ENCODE results near the gene RNF175. TPM values are rescaled to one million over a fixed set of nuclear protein-coding genes. Genes with fewer than 3 reads are reported as not detected.

The RNF175 gene
- total RNA-seq, 2 experiments from 2014 or later, result not detected

- ATAC-seq (no peak), DNase-seq (no peak)
- no peaks in the 10 kb centered on the region for H3K9me3 Mint-ChIP-seq
- no peaks in the 10 kb centered on the region for H3K36me3 Mint-ChIP-seq (ENCODE audit: low read depth)
- no peak overlapping the region for H3K4me3 Mint-ChIP-seq
- peak; percentile 62 for TF ChIP-seq CTCF (IDR thresholded peaks at IDR 0.05)
- POLR2A ChIA-PET, result interaction anchor here (1.5 kb wide), 1 partner anchor 211 kb away, joined by 3 read pairs; no protein-coding TSS in a partner anchor
- CTCF ChIA-PET, result interaction anchor here (0.6 to 3.3 kb wide), 27 partner anchors 9 to 677 kb away, joined by 3 to 34 read pairs (median 4); no protein-coding TSS in a partner anchor
- peaks cover 25% of the 10 kb centered on the region for H3K4me1 Mint-ChIP-seq (ENCODE audit: low read depth)
- intact Hi-C loops (cut with micrococcal nuclease), result loop anchor here (5.0 kb wide), 1 partner anchor 231 kb away; no protein-coding TSS in a partner anchor
- peaks cover 55% of the 10 kb centered on the region for H3K27me3 Mint-ChIP-seq
- H3K27ac Mint-ChIP-seq, result no peak overlapping the region
Measured at GRCh38 chr4:153785910-153786721, 26.3 kb upstream of the RNF175 start.

GRCh38 chr4:153784166-153784699 lies 24.4 kb upstream of the RNF175 start:
- H3K27me3 Mint-ChIP-seq, result peaks cover 49% of the 10 kb centered on the region
- no peak for ATAC-seq
- H3K27ac Mint-ChIP-seq, result no peak overlapping the region
- ChIA-PET CTCF (interaction anchor here (2.7 kb wide), 2 partner anchors 12 to 240 kb away, joined by 11 read pairs; no protein-coding TSS in a partner anchor), POLR2A (no interaction called here)
- H3K4me3 Mint-ChIP-seq, result no peak overlapping the region
- DNase-seq, result no peak
- intact Hi-C loops (cut with micrococcal nuclease), result no loop called here
- peaks cover 11% of the 10 kb centered on the region for H3K4me1 Mint-ChIP-seq (ENCODE audit: low read depth)
- no peak for TF ChIP-seq CTCF (IDR thresholded peaks at IDR 0.05)
- no peaks in the 10 kb centered on the region for H3K9me3 Mint-ChIP-seq
- H3K36me3 Mint-ChIP-seq (ENCODE audit: low read depth), result no peaks in the 10 kb centered on the region

GRCh38 chr4:153782581-153782980 lies 22.8 kb upstream of the RNF175 start:
- peaks cover 5% of the 10 kb centered on the region for H3K9me3 Mint-ChIP-seq
- no peak overlapping the region for H3K4me3 Mint-ChIP-seq
- no peak for TF ChIP-seq CTCF (IDR thresholded peaks at IDR 0.05)
- H3K27me3 Mint-ChIP-seq, result peaks cover 42% of the 10 kb centered on the region
- CTCF ChIA-PET, result interaction anchor here (1.1 kb wide), 1 partner anchor 33 kb away, joined by 3 read pairs; no protein-coding TSS in a partner anchor
- no peak overlapping the region for H3K27ac Mint-ChIP-seq
- POLR2A ChIA-PET, result no interaction called here
- ATAC-seq, result no peak
- H3K4me1 Mint-ChIP-seq (ENCODE audit: low read depth), result no peaks in the 10 kb centered on the region
- intact Hi-C loops (cut with micrococcal nuclease), result no loop called here
- no peaks in the 10 kb centered on the region for H3K36me3 Mint-ChIP-seq (ENCODE audit: low read depth)
- DNase-seq, result no peak

- intact Hi-C loops (cut with micrococcal nuclease), result no loop called here
- CTCF ChIA-PET, result interaction anchor here (1.4 to 2.0 kb wide), 4 partner anchors 8 to 17 kb away, joined by 3 to 9 read pairs (median 6); no protein-coding TSS in a partner anchor
Measured at GRCh38 chr4:153781717-153782416, 22.0 kb upstream of the RNF175 start.

More at GRCh38 chr4:153781717-153782416, 22.0 kb upstream of the RNF175 start:
- DNase-seq, result no peak
- POLR2A ChIA-PET, result interaction anchor here (0.6 kb wide), 1 partner anchor 26 kb away, joined by 3 read pairs; no protein-coding TSS in a partner anchor
- Mint-ChIP-seq H3K36me3 (ENCODE audit: low read depth) (no peaks in the 10 kb centered on the region), H3K9me3 (peaks cover 5% of the 10 kb centered on the region), H3K27ac (no peak overlapping the region), H3K4me3 (no peak overlapping the region), H3K4me1 (ENCODE audit: low read depth) (no peaks in the 10 kb centered on the region), H3K27me3 (peaks cover 34% of the 10 kb centered on the region)
- no peak for TF ChIP-seq CTCF (IDR thresholded peaks at IDR 0.05)
- ATAC-seq, result no peak
